HepG2 (cell line): ENCODE results near the gene CFAP45. TPM values are rescaled to one million over a fixed set of nuclear protein-coding genes. Genes with fewer than 3 reads are reported as not detected.

ENCODE experiments used
- GABPA ChIP-seq, 2 experiments: IDR thresholded peaks; 2 replicates each; pipeline ENCODE4 v1.6.1; 2011 to 2016; ENCODE audit warnings: low read depth in 2 of 2, low read length in 1 of 2, missing biosample characterization in 1 of 2, missing genetic modification characterization in 1 of 2
- ZMYM2 ChIP-seq: sonication (generic); formaldehyde crosslinking; IDR thresholded peaks from 2 replicates; pipeline ENCODE4 v1.8.0; 2022; ENCODE audit warnings: mild to moderate bottlenecking, missing genetic modification reagents
- ZNF121 ChIP-seq: sonication (generic); formaldehyde crosslinking; IDR thresholded peaks from 2 replicates; pipeline ENCODE4 v1.5.0; 2020; ENCODE audit warnings: mild to moderate bottlenecking, missing genetic modification reagents
- ZNF329 ChIP-seq: sonication (generic); formaldehyde crosslinking; IDR thresholded peaks from 2 replicates; pipeline ENCODE4 v1.9.0; 2021; ENCODE audit warnings: low read depth, mild to moderate bottlenecking, missing genetic modification reagents
- polyA plus RNA-seq, 8 experiments: library from polyadenylated mRNA; depleted of rRNA in 3 of 8; stranded (reverse) in 7 of 8; unstranded in 1 of 8; fragments of >200 nt; fragmentation: Illumina TruSeq in 4 of 8; extraction: Trizol in 4 of 8; gene quantifications; 2 replicates each; pipeline versions ENCODE4 v1.2.1 to v1.2.3, GENCODE V29; 2011 to 2016; ENCODE audit warnings: low read depth in 4 of 8, missing spikeins in 1 of 8, mixed read lengths in 1 of 8; ENCODE audit not compliant: insufficient read depth in 1 of 8
- total RNA-seq, 5 experiments: library from RNA; depleted of rRNA; stranded (reverse); fragments of >200 nt; fragmentation: Illumina TruSeq; extraction: Trizol; gene quantifications; 2 replicates each; pipeline ENCODE4 v1.2.3, GENCODE V29; 2016; ENCODE audit warnings: low read depth in 1 of 5
- TF ChIP-seq, protein P1 (sequence below): sonication (generic); formaldehyde crosslinking; IDR thresholded peaks from 2 replicates; pipeline ENCODE4 v1.4.0; 2020; ENCODE audit warnings: missing genetic modification reagents
- TF ChIP-seq, protein P2 (sequence below): sonication (generic); formaldehyde crosslinking; IDR thresholded peaks from 2 replicates; pipeline ENCODE4 v1.8.1; 2022; ENCODE audit warnings: low read depth, mild to moderate bottlenecking, missing genetic modification reagents
- TF ChIP-seq, protein P3 (sequence below): sonication (generic); formaldehyde crosslinking; IDR thresholded peaks from 2 replicates; pipeline ENCODE4 v1.8.0; 2022; ENCODE audit warnings: mild to moderate bottlenecking, missing genetic modification reagents, moderate library complexity

CFAP45 gene
- total and polyA plus RNA-seq, 2 of the 13 experiments (the other 11 are each of a cell fraction or from before 2014, with no cell fraction given) = not detected

DNA sequence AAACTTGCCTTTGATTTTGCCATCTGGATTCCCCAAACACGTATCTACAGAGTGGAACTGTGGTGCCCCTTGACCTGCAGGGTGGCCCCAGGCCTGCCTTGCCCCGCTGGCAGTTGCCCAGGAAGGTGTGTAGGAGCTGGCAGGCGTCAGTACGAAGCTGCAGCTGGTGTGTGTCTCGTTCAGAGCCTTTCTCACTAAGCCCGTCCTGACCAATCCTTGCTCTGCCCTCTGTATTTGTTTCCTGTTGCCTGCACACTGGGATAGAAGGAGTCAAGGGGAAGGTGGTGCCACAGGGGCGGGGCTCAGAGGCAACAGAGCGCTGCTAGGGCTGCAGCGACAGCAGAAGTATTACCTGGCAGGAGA lies 32.3 kb downstream of the CFAP45 start (continued):
- TF ChIP-seq, protein P1, sequence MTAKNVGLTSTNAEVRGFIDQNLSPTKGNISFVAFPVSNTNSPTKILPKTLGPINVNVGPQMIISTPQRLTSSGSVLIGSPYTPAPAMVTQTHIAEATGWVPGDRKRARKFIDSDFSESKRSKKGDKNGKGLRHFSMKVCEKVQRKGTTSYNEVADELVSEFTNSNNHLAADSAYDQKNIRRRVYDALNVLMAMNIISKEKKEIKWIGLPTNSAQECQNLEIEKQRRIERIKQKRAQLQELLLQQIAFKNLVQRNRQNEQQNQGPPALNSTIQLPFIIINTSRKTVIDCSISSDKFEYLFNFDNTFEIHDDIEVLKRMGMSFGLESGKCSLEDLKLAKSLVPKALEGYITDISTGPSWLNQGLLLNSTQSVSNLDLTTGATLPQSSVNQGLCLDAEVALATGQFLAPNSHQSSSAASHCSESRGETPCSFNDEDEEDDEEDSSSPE (CRISPR knock-in tag) = no peak
- TF ChIP-seq, protein P2, sequence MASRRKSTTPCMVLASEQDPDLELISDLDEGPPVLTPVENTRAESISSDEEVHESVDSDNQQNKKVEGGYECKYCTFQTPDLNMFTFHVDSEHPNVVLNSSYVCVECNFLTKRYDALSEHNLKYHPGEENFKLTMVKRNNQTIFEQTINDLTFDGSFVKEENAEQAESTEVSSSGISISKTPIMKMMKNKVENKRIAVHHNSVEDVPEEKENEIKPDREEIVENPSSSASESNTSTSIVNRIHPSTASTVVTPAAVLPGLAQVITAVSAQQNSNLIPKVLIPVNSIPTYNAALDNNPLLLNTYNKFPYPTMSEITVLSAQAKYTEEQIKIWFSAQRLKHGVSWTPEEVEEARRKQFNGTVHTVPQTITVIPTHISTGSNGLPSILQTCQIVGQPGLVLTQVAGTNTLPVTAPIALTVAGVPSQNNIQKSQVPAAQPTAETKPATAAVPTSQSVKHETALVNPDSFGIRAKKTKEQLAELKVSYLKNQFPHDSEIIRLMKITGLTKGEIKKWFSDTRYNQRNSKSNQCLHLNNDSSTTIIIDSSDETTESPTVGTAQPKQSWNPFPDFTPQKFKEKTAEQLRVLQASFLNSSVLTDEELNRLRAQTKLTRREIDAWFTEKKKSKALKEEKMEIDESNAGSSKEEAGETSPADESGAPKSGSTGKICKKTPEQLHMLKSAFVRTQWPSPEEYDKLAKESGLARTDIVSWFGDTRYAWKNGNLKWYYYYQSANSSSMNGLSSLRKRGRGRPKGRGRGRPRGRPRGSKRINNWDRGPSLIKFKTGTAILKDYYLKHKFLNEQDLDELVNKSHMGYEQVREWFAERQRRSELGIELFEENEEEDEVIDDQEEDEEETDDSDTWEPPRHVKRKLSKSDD (CRISPR knock-in tag) = no peak
- no peak for TF ChIP-seq ZNF329 (CRISPR knock-in tag)
- no peak for TF ChIP-seq GABPA (IDR thresholded peaks at IDR 0.05; ENCODE audit: low read depth, low read length)
- TF ChIP-seq GABPA (CRISPR knock-in tag; IDR thresholded peaks at IDR 0.05; ENCODE audit: low read depth) = no peak
- TF ChIP-seq, protein P3, sequence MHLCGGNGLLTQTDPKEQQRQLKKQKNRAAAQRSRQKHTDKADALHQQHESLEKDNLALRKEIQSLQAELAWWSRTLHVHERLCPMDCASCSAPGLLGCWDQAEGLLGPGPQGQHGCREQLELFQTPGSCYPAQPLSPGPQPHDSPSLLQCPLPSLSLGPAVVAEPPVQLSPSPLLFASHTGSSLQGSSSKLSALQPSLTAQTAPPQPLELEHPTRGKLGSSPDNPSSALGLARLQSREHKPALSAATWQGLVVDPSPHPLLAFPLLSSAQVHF (CRISPR knock-in tag) = no peak
- TF ChIP-seq ZMYM2 = no peak
- TF ChIP-seq ZNF121 (CRISPR knock-in tag) = no peak
